NCI-H2081 treated with DMSO at 0.1 percent for 48 hours (cell line): ENCODE data around the gene TBL2.
"Not testable (repeated sequence)": the region's sequence is repeated elsewhere in the genome, so short reads cannot be mapped to it uniquely, and the experiment has no call there.

ENCODE experiments used
- DNase-seq: peaks from one replicate; lab custom pipeline; 2025; lab: John Stamatoyannopoulos, UW

Gene TBL2

DNA sequence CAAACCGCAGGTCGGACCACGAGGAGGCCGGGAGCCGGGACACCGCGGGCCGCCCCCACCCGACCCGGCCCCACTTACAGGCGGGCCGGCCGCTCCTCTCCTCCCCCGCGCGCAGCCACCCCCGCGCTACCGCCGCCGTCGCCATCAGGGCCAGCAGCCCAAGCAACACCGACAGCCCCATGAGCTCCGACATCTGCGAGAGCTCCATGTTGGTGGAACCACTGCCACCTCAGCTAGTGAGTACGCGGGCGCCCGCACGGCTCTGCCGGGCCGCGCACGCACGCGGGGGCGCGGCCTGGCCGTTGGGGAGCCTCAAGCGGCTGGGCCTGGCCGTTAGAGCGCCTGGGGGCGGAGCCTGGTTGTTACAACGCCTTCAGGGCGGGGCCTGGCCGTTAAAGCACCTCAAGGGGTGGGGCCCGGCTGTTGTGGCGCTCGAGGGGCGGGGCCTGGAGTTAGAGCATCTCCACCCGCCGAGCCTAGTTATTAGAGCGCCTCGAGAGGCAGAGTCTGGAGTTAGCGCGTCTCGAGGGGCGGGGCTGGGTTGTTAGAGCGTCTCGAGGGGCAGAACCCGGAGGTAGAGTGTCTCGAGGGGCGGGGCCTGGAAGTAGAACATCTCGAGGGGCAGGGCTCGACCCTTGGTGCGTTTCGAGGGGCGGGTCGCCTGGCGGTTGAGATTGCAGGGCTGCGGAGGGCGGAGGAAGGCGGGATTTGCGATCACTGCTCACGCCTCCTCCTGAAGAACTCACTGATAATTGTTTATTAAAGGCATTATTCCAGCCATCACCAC, at the start of gene TBL2:
TBL2 (minus strand) TSS at position 238 of the 787 bp plus-strand sequence; CDS start at position 208, 30 bp downstream.
- peak; percentile 92 for DNase-seq

- DNase-seq, result no peak
Measured at GRCh38 chr7:73626814-73627213, 48.4 kb upstream of the TBL2 start.

DNA sequence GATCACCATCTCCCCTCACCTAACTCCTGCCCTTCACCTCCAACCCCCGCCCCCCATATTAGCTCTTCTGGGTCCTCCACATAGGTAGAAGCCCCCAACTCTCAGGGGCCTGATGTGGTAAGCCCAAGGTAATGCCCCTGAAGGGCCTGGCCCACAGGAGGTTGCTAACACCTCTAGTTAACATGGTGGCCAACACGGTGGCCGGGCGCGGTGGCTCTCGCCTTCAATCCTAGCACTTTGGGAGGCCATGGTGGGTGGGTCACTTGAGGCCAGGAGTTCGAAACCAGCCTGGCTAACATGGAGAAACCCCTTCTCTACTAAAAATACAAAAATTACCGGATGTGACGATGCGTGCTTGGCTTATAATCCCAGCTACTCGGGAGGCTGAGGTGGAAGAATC, 46.9 kb upstream of the TBL2 start:
- DNase-seq, result no peak

DNA sequence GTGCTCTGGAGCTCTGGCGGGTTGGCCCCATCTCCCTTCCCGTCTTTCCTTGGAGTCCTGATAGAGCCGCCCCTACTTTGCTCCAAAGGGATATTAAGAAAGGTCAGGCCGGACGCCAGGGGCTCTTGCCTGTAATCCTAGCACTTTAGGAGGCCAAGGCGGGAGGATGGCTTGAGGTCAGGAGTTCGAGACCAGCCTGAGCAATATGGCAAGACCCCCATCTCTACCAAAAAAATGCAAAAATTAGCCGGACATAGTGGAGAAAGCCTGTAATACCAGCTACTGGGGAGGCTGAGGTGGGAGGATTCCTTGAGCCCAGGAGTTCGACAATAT, 46.3 kb upstream of the TBL2 start:
- DNase-seq, result no peak

GRCh38 chr7:73623798-73624668, 45.7 kb upstream of the TBL2 start, which contains the start of gene MLXIPL:
TSS of gene MLXIPL (minus strand) at chr7:73624522. CDS start at chr7:73624492, 30 bp downstream.
- DNase-seq, result peak; percentile 44

GRCh38 chr7:73622909-73623797, 44.8 kb upstream of the TBL2 start:
- DNase-seq, result no peak

DNA sequence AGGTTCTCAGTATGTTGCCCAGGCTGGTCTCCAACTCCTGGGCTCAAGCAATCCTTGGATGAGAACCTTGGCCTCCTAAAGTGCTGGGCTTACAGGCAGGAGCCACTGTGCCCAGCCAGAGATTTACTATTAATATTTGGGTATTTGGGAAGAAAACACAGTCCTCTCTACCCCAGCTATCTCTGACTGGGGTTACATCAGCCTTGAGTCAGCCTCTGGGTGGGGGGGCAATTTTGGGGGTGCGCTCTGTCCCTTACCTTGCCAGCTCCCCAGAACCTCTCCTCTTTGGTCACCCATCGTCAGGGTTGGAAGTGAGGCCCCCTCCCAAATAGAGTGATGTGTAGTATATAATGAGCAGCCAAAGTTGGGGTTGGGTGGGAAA, 44.1 kb upstream of the TBL2 start:
- DNase-seq, result no peak

DNA sequence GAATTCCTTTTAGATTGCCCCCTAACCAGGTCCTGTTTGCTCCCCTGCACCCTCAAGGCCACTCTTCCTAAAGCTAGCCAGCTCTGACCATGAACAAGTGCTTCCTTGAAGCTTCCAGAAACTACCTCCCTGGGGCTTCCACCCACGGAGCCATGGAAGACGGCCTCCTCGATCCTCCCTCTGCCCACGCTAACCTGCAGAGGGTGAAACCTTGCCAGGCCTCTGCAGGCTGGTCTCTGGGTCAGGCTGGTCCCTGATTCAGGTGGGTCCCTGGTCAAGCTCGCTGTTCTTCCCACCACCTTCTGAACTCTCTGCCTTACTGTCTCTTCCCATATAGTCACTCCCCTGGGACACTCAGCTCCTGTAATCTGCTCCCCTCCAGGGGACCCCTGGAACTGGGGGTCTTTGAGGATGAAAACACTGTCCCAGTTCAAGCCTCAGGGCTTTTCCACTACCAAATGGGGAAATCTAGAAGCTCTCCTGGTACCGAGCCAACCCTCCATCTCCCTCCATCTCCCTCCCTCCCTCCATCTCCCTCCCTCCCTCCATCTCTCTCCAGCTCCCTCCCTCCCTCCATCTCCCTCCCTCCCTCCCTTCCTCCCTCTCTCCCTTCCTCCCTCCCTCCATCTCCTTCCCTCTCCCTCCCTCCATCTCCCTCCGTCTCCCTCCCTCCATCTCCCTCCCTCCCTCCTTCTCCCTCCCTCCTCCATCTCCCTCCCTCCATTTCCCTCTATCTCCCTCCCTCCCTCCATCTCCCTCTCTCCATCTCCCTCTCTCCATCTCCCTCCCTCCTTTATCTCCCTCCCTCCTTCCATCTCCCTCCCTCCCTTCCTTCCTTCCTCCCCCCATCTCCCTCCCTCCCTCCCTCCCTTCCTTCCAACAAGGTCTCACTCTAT, 43.0 kb upstream of the TBL2 start:
- no peak for DNase-seq

DNA sequence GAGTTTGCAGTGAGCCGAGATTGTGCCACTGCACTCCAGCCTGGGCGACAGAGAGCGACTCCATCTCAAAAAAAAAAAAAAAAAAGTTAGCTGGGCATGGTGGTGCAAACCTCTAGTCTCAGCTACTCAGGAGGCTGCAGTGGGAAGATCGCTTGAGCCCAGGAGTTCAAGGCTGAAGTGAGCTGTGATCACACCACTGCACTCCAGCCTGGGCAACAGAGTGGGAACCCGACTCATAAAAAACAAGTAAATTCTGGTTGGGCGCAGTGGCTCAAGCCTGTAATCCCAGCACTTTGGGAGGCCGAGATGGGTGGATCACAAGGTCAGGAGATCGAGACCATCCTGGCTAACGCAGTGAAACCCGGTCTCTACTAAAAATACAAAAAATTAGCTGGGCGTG, 41.0 kb upstream of the TBL2 start:
- not testable (repeated sequence) for DNase-seq

DNA sequence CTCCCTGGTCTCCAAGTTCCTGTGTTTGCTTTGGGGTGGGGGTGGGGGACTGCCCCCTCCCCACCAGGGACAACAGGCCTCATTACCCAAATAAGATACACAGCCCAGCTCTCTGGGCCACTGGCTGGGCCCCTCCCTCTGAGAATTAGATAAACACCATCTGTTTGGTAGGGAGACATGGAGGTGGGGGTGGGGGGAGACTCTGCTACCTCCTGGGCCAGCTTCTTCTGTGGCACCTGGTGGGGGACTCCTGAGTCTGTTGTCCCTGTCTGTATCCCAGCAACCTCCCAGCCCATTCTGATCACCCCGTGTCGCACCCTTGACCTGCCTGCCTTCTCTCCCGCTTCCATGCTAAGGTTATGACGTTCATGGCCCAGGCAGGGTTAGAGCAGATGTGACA, 40.2 kb upstream of the TBL2 start:
- DNase-seq, result no peak

GRCh38 chr7:73617520-73617919, 39.1 kb upstream of the TBL2 start:
- DNase-seq, result not testable (repeated sequence)

DNA sequence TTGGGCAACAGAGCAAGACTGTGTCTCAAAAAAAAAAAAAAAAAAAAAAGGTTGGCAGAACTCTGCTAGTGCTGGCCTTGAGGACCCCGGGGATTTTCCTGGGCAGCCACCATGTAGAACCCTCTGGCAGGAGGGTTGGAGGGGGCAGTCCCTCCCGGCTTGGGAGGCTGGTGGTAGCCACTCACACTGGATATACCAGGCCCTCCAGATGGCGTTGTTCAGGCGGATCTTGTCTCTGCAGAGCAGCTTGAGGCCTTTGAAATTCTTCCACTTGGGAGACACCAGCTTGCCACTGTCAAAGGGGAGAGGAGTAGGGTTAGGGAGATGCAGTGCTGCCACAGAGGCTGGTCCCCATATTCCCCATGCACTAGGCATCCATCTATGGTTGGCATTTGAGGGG, 37.5 kb upstream of the TBL2 start:
- no peak for DNase-seq

GRCh38 chr7:73614937-73615336, 36.6 kb upstream of the TBL2 start:
- DNase-seq, result not testable (repeated sequence)

DNA sequence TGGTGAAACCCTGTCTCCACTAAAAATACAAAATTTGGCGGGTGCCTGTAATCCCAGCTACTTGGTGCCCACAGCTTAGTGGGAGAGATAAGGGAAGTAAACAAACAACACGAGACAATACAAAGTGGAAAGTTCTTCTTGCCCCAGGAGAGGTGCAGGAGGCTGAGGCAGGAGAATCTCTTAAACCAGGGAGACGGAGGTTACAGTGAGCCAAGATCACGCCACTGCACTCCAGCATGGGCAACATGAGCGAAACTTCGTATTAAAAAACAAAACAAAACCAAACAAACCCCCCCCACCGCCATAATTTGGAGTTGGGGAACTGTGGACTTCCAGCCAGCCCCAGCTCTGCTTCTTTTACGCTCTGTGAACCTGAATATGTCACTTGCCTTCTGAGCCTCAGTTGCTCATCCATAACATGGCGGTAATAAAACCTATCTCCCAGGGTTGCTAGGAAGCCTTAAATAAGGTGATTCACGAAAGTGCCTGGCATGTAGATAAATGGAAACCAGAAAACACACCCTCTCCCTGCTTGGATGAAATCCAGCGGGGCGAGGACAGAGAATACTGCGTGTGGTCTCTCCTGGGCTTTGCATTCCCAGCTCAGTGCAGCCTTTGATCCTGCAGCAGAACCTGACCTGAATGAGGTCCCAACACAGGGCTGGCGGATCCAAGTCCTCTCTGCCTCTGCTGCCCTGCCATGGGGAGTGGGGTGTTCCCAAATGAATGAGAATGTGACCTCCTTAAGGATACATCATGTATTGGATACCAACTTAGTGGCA, 35.8 kb upstream of the TBL2 start:
- no peak for DNase-seq

DNA sequence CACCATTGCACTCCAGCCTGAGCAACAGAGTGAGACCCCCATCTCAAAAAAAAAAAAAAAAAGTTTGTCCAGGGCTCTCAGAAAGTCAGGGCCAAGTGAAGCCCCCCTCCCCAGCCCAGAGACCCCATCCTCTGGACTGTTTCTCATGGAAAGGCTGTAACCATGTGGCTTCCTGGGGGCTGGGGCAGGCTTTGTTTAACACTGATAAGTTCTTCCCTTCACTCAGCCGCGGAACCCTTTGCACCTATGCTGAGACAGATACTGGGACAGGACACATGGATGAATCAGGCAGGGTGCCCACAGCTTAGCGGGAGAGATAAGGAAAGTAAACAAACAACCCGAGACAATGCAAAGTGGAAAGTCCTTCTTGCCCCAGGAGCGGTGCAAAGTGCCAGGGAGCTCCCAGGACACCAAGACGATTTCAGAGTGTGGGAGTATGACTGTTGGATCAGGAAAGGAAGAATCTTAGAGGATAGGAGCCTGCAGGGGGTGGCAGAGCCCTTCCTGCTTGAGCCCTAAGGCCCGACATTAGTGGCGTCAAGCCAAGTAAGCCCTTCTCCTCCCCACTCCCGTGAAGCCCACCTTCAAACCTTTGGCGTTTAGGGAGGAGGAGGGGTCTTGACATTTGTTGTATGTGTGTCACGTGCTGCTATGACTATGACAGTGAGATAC, 34.4 kb upstream of the TBL2 start:
- no peak for DNase-seq

DNA sequence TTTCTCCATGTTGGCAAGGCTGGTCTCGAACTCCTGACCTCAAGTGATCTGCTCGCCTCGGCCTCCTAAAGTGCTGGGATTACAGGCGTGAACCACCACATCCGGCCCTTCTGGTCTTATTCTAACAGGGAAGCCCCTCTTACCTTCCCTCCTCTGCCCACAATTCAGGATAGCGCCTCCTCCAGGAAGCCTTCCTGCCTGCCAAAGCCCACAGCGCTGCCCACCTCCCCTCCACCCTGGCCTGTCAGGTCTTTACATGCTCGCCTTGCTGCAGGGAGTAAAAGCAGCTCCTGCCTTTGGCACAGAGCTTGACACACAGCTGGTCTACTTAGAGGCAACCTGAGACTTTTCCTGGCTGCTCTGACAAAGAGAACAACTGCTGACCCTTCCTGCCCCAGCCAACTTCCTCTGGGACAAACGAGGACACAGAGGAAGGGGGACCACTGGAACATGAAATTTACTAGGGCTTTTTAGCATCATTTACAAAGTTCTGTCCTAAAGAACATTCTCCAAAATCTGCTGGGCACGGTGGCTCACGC, 32.7 kb upstream of the TBL2 start:
- no peak for DNase-seq

- no peak for DNase-seq
Measured at GRCh38 chr7:73610105-73610504, 31.7 kb upstream of the TBL2 start.

GRCh38 chr7:73607692-73607983, 29.3 kb upstream of the TBL2 start:
- not testable (repeated sequence) for DNase-seq

DNA sequence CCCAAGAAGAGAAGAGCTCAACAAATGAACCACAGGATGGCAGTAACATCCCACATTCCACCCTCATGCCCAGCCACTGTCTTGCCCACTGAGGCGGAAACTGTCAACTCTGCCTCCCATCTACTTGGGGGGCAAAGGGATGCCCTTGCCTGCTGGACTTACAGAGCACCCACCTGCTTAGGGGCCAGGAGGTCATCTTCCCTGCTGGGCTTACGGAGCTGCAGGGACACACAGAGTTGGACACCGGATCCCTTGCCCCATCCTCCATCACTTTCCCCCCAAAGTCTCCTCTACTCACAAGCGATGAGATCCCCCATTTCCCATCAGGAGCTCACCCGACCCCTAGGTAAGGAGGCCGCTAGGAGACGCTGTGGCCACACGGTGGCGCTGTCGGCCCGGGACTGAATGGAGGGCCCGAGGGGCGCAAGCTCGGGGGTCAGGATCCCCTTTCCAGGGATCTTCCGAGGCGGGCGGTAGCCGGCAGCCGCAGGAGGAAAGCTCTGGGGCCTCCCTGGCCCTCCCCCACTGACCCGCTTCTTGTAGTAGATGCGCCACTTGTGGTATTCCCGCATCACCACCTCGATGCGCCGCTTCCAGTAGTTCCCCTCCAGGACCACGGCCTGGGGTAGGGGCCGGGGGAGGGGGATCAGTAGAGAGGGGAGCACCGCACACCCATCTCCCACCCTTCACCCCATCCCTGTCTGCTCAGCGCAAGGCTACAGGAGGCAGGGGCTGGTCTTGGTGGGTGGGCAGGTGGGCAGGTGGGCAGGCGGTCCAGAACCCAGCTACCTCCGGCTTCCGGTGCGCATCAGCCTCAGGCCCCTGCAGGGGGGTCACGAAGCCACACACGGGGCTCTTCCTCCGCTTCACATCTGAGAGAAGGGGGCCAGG, 28.7 kb upstream of the TBL2 start:
- DNase-seq, result no peak
